NCI-H2029 treated with DMSO at 0.1 percent for 48 hours (cell line): ENCODE data around the gene PIM2.

ENCODE experiments used
- DNase-seq: peaks from one replicate; lab custom pipeline; 2025; lab: John Stamatoyannopoulos, UW

Gene PIM2

DNA sequence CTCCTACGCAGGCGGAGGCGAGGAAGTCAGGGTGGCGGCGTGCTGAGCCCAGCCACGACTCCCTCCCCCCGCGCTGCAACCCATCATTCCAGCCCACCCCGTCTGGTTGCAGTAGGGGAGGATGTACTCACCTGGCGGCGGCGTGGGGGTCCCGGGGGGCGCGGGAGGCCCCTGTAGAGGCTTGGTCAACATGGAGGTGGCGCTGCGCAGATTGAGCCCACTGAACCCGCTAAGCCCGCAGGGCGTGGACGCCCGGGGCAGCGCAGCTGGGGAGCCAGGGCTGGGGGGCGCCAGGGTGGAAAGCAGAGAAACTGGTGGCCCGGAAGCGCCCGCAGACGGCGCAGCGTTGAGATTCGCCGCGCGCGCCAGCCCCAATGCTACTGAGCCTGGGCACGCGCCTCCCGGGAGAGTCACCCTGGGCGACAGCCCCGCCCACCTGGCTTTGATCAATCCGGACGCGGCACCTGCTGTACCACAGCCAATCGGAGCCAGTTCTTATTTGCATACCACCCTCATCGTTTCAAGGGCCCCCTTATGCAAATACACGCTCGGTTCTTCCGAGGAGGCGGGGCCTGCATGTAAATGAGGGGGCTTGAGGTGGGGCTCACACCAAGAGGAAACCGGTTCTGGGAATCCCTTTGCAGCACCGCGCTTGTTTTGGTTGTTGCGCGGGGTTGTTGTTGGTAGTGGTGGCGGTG is at the start of gene PIM2:
TSS of gene PIM2 (minus strand) at position 382 of the 698 bp plus-strand sequence. CDS start at position 192, 190 bp downstream.
- peak; percentile 85 for DNase-seq

DNA sequence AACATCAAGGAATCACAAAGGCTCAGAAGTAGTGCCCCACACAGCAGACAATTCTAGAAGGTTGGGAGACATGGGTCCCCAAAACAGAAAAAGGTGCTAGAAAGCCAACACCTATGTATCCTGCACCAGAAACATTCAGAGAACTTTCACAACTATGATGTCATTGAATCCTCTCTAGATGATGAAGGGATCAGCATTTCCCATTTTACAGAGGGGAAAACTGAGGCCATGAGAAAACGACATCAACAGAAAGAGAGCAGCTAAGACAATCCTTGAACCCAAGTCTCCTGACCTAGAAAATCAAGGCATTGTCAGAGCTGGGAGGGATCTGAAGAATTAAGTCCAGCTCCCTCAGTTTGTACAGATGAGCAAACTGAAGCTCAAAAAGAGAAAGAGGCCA is 49.6 kb upstream of the PIM2 start:
- no peak for DNase-seq

DNA sequence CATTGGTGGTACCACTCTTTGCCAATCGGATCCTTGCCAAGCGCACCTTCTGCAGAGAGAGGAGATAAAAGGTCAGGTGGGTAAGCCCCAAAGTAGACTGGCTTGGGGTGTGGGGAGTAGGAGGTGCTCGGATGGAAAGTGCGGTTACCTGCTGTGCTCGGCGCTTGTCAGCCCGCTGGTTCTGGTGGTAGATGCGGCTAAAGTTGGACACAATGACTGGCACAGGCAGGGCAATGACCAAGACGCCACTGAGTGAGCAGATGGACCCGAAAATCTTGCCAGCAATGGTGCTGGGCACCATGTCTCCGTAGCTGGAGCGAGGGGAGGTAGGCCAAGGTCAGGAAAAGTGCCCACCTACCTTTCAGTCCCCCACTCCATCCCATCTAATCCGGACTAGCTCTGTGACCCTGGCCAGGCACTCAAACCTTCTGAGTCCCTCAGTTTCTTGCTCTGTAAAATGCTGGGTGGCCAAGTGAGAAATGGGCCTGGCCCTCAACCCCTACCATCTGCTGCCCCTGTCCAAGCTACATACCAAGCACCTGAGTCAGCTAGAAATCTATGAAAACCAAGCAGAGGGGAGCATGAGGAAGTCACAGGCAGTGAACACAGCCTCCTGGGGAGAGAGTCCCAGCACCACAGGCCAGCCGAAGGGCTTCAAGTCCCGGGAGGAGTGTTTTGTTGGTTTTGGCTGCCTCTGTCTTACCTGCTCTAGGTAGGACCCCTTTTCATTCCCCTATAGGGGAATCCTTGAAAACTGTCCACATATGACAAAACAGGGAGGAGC is 48.2 kb upstream of the PIM2 start:
- DNase-seq, result no peak

DNA sequence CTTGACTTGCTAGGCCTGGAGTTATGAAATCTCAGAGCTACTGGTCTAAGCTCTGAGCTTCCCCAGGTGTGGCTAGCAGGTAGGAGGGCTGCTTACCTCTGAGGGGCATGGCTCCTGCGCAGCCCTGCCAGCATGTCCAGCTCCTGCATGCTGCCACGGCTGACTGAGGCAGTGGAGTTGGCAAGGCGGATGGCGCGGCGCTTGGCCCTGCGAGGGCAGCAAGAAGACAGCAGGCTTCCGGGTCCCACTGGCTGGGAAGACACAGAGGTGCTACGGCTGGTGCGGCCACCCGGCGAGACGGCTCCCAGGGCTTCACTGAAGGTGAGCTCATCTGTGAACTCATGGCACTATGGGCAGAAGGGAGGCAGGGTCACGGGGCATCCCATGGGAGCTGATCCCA is 47.1 kb upstream of the PIM2 start:
- DNase-seq, result no peak

DNA sequence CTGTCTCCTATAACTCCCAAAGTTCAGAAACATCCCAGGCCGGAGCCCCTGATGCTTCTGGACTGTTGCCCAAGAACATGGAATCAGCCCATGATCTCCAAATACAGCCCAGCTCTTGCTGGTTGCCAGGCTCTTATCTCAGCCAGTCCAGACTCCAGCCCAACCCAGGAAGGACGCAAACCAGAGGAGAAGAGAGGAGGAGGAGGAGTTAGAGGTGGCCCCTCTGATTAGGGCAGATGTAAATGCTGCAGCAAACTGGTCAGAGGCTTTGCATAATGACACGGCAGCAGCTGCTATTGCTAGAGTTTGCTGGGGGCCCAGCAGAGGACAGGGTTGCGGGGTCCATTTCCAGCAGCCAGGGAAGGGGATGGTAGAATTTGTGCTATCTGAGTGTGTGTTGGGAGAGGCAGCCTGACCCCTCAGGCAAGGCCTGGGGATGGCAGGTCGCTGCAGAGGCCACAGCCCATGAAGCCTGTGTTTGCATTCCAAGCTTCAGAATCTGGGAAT is 42.8 kb upstream of the PIM2 start:
- no peak for DNase-seq

DNA sequence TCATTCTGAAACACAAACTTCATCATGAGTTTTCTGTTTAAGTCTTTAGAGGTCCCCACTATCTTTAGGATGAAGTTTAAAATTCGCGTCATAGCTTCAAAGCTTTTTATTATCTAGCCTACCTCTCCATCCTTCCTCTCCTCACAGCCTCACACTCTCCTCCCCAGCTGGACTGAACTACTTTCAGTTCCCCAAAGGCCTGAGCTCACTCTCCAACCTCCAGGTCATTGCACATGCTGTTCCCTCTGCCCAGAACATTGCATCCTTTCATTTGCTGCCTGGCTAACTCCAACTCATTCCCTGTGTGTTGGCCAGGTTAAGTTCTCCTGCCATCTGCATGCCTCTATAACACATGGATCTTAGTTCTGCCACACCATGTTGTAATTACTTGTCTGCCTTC is 41.5 kb upstream of the PIM2 start:
- no peak for DNase-seq

DNA sequence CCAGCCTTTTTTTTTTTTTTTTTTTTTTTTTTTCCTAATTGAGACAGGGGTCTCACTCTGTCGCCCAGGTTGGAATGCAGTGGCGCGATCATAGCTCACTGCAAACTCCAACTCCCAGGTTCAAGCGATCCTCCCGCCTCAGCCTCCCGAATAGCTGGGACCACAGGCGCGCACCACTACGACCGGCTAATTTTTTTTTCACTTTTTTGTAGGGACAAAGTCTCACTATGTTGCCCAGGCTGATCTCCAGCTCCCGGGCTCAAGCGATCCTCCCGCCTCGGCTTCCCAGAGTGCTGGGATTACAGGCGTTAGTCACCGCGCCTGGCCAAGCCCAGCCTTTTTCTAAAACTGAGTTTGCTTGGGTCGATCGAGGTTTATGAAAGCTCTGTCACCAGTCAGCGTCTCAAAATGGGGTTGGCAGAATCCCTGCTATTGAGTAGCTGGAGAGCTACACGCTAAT is 39.8 kb upstream of the PIM2 start:
- peak; percentile 0 for DNase-seq

DNA sequence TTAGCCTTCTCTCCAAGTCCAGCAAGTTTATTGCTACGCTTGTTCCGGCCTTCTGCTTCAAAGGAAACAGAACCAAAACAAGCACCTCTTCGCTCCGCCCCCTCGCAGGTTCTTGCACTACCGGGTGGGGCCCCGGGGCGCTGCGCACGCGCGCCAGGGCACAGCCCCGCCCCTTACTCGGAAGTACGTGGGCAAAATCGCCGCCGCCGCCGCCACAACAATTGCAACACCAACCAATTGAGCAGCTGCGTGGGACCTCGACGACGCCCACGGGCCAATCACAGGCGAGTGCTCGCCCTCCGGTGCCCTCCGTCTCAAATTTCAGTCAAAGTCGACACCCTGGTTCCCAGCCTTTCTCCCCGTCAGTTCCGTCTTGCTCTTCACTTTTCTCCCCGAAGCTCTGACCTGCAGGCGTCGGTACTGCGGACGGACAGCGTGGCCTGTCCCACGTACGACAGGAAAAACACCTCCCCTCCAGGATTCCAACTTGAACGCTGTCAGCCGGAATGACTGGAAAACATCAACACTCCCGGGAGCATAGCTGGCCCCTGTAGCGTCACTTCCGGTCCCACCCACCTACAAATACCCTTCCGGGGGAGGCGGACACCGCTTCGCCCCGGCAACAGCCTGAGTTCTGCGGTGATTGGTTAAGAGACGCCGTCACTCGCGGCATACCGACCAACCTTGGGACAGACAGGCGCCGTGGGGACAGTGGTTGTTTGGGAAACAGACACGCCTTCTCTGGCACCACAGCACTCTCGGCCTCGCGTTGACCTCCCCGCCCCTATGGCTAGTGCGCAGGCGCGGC is 39.2 kb upstream of the PIM2 start:
- peak; percentile 71 for DNase-seq

DNA sequence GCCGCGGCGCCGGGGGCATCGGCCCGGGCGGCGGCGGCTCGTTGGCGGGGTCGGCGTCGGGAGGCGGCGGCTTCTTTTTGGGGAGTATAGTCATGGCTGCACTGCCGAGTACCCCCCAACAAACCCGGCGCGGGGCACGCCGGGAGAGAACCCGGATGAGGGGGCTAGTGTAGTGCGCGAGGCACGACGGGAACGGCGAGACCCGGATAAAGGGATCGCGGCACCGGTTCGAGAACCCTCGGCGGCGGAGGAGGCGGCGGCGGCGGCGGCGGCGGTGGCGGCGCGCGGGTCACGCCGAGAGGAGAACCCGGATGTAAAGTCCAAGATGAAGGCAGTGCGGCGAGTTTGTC is 38.6 kb upstream of the PIM2 start, which contains the start of gene OTUD5:
TSS of gene OTUD5 (minus strand) at position 131 of the 350 bp plus-strand sequence. CDS start at position 94, 37 bp downstream.
- no peak for DNase-seq

DNA sequence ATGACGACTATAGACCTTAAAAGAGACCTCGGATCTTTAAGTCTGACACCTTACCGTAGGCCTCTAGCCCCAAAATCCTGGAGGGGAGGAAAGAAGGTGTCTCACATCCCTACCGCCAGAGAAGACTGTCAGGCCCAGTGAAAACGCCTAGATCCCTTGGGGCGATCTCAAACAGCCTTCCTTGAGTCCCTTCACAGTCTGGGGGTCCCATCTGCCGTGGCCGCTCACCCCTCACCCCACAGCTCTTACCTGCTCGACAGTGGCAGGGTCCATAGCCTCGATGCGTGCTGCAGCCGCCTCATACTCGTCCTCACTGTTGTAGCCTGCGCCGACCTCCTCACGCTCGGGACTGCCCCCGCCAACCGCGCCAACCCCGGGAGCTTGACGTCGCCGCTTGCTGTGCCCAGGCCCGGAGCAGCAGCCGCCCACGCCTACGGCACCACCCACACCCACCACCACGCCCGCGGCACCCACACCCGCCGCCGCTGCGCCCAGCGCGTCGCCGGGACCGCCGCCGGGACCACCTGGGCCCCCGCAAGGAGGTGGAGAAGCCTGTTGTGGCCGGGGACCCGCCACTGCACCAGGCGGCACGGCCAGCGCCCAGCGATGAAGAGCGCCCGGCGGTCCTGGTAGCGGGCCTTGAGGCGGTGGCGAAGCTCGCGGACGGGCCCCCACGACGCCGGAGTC is 38.0 kb upstream of the PIM2 start:
- DNase-seq, result no peak

DNA sequence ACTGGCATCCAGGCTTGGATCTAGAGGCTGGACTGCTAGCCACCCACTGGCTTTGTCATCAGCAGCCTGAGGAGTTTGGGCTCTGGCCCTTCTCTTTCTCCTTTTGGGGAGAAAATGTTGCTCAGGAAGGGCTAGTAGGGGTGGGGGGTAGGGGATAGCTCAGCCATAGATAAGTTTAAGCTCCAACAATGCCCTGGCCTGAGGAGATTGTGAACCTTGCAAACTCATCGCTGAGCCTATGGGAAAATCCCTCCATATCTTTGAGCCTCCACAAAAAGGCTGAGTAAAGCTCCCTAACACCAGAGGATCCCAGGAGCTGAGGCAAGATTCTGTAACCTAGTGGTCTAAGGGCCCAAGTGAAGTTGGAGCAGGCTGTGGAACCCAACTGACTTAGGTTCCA is 29.8 kb upstream of the PIM2 start:
- no peak for DNase-seq

DNA sequence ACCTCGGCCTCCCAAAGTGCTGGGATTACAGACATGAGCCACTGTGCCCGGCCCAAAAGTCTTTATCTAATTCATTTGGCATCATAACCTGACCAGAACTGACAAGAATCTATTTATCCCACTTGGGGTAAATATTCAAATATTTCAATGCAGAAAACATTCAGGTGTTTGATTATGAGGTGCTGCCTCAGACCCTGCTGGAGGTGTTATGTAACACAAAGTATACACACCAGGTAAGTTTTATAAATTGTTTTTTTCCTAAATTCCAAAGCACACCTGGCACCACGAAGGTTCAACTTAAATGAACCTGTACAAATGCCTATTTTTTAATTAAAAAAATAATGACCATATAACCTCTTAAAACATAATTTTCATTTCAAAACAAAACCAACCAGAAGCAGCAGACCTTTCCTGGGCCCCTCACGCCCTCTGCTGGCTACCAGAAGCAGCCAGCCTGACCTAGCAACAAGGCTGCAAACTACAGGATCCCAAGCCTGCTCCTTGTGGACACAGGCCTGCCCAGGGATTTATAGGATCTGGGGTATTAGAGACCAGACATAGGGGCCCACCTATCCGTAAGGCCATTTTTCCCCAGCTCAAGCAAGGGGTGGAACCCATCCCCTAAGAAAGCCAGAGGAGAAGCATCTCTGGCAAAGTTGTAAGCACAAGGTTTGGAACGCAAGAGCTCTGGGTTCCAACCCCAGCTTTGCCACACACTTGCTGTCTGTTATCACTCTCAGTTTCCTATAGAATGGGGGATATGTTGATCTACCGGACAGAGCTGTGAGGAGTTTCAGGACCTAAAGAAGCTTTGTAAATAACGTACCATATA is 26.9 kb upstream of the PIM2 start:
- no peak for DNase-seq

DNA sequence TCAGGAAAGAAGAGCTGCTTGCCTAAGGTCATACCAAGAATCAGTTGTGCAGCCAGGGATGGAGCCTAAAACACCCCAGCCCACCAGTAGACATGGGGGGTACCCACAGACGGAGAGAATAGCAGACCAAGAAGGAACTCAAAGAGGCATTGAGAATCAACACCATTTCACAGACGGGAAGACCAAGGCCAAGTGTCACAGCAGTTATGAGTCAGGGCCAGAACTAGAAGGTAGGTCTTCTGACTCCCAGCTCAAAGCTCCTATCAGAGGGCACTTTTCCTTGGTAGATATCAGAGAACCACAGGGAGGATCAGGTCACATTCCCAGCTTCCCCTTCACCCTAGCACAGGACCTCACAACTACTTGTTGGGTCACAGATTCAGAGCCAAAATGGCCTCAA is 24.1 kb upstream of the PIM2 start:
- DNase-seq, result no peak

DNA sequence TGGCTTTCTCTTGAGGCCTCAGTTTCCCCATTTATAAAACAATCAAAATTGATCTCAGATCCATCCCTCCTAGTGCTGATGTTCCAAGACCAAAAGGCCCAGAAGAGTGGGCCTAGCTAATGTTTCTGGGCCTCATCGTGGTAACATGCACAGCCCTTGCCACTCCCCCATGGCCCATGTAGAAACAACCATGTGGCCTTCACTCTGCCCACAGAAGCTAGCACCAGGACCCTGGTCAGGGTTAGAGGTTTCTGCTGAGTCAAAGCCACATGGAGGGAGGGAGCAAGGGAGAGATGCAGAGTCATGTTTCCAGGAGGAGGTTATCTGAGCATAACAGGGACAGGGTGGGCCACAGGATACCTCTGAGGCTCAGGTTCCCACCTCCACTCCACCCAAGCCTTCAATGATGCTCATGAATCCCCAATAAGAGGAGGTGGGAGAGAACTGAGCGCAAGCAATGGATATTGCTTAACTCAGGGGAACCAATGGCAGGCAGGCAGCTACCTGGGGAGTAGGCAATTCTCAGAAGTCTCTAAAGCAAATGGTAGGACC is 21.7 kb upstream of the PIM2 start:
- DNase-seq, result no peak

DNA sequence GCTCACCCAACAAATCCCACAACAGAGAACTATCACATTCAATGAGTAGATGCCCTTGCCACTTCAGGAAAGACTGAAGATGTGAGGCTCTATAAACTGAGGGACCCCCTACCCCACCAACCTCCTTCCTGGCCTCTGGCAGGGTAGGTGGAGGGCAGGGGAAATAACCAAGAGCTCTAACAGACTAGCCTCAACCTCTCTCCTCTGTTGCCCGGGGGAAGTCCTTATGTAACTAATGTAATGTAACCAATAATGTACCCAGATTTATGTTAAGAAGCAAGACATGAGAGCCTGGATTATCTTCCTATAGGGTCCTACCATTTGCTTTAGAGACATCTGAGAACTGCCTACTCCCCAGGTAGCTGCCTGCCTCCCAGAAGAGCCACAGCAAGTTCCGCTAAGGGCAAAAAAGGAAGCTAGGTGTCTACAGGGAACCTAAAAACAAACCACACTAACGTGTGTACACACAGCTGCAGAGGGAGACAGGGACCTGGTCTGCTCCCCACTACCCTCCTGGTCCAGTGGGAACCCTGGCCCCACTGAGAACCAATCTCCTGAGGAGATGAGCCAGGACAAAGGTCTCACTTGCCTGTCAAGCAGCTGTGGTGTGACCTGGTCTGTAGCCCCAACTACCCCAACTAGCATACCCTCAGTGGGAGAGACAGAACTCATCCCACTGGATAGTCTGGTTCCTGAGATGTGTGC is 20.9 kb upstream of the PIM2 start:
- DNase-seq, result no peak

DNA sequence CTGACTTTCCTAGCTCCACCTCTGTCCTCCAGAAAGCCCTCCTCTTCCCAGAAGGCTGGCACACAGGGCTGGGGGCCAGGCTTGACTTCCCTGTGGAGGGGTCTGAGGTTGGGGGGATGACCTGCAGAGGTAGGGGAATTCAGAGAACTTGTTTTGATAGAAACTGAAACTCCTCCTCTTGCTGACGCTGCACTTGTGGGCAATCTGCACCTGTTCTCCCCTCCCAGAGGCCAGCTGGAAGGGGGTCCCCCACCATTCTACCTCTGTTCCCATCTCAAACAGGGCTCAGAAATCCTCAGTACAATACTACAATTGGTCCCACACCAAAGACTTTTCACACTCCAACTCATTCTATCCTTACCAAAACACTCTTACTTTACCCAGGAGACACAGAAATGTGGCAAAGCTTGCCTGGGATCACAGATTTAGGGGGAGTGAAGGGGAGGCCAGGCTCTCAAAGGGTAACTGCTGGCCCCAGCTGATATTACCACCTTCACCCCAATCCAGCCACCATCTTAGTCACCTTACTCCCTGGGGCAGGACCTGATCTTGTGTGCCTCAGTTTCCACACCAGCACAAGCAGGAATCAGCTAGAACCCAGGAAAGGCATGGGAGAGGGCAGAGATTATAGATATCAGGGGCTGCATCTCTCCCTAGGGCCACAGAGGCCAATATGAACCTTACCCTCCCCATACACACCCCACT is 20.0 kb upstream of the PIM2 start:
- no peak for DNase-seq

DNA sequence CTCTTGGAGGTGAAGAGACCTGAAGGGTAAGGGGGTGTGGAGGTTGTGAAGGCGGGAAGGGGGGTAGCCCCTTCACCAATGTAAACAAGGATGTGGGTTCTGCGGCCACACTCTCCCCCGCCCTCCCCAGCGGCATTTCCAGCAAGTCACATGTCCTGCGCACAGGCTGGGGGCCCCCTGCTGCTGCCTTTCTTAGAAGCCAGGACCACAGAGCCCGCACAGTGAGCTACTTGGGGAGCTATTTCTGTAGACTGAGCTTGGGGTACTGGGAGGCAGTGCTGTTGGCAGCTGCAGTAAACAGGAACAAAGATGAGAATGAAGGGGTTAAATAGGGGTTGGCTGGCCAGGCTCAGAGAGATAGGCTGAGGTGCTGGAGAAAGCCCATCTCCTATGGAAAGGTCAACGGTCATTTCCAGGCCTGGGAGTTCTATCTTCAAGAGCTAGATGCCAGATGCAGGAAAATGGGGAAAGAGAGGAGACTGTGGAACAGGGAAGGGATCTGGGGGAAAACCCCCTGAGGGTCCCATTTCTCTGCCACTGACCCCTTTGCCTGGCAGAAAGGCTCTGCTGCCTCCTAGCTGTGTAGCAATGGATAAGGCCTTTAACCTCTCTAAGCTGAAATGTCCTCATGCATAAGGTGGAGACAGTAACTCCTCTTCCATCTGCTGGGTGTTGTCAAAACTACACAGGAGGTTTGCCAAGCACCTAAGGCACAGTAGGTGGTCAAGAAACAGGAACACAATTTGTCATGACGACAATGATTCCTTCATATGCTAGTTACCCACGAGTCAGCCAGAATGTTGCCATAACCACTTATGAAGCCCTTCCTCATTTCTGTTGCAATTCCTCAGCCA is 18.5 kb upstream of the PIM2 start:
- no peak for DNase-seq

DNA sequence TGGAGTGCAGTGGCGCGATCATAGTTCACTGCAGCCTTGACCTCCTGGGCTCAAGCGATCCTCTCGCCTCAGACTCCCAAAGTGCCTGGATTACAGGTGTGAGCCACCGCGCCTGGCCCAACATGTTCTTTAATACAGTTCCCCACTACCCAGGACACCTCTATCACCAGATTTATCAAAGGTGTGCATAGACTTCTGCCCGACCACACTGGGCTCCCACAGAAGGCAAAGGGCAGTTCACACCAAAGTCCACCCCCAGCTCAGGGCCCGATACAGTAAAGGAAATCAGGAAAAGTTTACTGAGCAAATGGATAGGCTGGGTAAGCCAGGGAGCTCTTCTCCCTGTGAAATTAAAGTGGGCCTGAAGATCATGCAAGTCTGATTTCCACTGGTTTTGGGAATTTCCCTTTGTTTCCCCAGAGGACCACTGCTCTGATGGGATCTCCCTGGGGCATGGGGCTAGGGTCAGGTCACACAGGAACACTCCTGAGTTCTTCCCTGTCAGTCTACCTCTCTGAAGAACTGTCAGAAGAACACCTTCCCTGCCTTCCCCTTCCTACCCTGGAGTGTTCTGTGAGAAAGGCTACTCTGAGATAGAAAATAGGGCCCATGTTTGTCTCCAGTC is 17.7 kb upstream of the PIM2 start:
- DNase-seq, result no peak
